GM19324 (cell line): ENCODE measurements around the gene DPP4.

Experiments used
- ATAC-seq: cut with Tn5 transposase; IDR thresholded peaks from one replicate; pipeline ENCODE4 v1.9.1; 2021; ENCODE audit warnings: mild to moderate bottlenecking, moderate library complexity; ENCODE audit not compliant: unreplicated experiment, low FRiP score

Gene DPP4

GRCh38 chr2:162073888-162074631 is at the start of gene DPP4:
DPP4 (minus strand) TSS chr2:162074215; CDS start chr2:162073981, 234 bp downstream.
- ATAC-seq: peak; percentile 95

GRCh38 chr2:162118166-162119031 is 44.4 kb upstream of the DPP4 start:
- ATAC-seq: no peak

DNA sequence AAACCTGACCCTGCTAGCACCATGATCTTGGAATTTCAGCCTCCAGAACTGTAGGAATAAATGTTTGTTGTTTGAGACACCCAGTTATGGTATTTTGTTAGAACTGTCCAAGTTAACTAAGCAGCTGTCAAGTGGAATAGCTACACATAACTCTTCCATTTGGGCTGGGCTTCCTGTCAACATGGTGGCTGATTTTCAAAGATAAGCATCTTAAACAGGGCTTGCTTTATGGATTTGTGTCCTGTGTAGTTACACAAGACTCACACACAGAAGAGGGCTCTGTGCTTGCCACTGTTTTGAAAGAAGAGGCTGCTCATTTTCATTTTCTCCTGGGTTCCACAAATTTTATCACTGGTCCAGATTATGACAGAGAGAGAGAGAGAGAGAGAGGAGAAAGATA is 42.3 kb upstream of the DPP4 start:
- no peak for ATAC-seq

DNA sequence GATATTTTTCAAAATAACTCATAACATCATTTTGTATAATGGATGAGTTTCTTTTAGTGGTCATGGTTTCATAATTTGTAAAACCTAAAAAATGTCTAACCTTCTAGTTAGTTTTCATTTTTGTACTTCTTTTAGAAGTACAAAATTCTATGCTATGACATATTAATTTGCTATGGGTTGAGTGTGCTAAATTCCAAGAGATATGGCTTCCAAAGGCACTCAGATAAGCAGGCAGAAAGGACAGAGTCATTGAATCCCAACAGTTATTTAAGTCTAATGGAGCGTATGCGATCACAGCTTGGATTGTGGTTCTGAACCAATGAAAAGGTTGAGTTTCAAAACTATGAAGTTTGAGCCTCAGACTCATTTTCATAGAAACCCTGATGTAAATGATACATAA is 41.1 kb upstream of the DPP4 start:
- ATAC-seq: no peak

DNA sequence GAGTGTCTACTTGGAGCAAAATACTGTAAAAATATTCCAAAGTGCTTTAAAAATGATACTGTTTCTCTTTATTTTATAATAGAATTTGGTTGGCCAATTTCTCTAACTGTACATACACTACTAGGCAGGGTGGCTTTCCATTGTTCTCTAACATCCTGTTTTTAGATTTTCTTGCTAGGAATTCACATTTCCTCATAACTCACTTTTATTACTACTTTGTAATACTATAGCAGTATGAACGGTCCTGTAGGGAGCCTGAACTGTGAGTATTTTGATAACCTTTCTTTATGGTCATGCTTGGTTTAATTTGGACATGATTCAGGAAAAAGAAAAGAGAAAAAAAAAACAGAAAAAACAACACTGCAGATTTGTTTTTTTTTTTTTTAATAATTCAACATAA is 40.3 kb upstream of the DPP4 start:
- ATAC-seq: no peak

DNA sequence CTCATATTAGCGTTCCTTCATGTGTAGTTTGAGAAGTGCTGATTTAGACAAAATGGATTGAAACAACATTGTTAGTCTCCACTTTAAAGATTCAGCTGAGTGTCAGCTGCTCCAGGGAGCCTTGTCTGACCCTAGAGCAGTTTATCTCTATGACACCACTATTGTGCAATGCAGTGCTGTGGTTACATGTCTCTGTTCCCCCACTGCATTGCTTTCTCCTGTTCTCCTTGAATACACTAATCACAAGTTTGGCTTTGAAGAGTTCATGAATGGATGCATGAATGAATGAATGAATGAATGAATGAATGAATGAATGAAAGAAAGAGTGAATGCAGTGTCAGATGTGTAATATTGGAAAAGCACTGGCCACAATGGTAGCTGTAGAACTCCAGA is 39.8 kb upstream of the DPP4 start:
- ATAC-seq: no peak

- no peak for ATAC-seq
These were observed 39.2 kb upstream of the DPP4 start for GRCh38 chr2:162113088-162113775.

- ATAC-seq: no peak
These were observed 38.2 kb upstream of the DPP4 start for GRCh38 chr2:162111958-162112850.

GRCh38 chr2:162107361-162107901 is 33.4 kb upstream of the DPP4 start:
- ATAC-seq: no peak

DNA sequence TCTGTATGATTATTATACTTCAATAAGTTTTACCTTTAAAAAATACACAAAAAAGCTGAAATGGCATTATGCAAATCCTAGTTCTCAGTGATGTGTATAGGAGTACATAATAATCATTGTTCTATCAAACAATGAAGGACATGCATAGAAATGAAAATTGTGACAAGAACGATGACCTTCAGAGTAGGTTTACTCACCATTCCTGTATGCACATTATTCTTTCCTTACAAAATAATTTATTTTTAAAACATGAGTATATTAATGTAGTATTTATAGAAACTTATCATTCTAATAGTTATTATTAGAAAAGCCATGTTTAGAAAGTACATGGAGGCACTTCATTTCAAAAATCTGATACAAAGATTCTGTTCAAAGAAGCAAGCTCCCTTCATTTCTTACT is 32.7 kb upstream of the DPP4 start:
- no peak for ATAC-seq

DNA sequence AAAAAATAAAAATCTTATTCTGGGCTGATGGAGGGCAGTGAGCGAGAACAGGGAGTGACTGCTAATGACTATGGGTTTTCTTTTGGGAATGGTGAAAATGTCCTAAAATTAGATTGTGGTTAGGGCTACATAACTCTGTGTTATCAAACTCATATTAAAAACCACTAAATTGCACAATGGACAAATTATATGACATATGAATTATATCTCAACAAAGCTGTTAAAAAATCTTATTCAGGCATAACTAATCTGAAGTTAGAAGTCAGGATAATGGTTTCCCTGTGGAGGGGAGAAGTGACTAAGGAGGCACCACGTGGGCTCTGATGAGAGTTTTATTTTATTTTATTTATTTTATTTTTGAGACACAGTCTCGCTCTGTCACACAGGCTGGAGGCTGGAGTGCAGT is 32.1 kb upstream of the DPP4 start:
- no peak for ATAC-seq

- no peak for ATAC-seq
These were observed 29.5 kb upstream of the DPP4 start for GRCh38 chr2:162103443-162104009.

- no peak for ATAC-seq
These were observed 26.6 kb upstream of the DPP4 start for GRCh38 chr2:162100579-162100978.

DNA sequence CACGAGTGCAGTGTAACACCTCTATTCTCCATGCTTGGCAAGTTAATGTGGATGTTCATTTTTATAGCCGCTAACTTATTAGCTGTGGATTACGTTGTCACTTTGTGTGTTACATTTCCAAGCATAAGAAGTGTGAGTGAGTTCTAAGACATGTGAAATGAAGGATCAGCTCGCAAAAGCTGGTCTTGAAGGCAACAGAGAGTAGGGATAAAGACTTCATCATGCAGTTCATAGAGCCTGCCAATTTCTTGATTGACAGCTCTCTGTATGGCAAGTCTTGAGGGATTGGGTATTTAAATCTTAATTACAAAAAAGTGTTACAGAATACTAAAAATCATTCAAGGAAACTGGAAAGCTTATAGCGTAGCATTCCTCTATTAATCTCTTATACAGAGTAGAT is 25.8 kb upstream of the DPP4 start:
- ATAC-seq: no peak

- no peak for ATAC-seq
These were observed 18.9 kb upstream of the DPP4 start for GRCh38 chr2:162092658-162093556.

DNA sequence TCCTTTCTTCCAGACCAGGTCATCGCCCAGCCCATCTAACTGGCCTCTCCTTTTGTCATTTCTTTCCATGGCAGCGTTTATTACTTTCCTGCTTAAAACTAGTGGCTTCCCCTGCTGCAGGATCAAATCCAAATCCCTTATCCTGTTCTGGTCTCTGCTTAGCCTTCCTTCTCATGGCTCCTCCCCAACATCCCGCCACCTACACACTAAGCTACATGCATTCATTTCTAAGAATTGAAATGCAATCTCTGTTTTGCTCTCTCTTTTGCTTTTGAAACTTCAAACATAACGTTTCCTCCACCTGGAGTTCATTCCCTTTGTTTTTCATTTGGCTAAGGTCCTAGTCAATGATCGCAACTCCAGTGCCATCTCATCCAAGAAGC is 18.0 kb upstream of the DPP4 start:
- no peak for ATAC-seq

DNA sequence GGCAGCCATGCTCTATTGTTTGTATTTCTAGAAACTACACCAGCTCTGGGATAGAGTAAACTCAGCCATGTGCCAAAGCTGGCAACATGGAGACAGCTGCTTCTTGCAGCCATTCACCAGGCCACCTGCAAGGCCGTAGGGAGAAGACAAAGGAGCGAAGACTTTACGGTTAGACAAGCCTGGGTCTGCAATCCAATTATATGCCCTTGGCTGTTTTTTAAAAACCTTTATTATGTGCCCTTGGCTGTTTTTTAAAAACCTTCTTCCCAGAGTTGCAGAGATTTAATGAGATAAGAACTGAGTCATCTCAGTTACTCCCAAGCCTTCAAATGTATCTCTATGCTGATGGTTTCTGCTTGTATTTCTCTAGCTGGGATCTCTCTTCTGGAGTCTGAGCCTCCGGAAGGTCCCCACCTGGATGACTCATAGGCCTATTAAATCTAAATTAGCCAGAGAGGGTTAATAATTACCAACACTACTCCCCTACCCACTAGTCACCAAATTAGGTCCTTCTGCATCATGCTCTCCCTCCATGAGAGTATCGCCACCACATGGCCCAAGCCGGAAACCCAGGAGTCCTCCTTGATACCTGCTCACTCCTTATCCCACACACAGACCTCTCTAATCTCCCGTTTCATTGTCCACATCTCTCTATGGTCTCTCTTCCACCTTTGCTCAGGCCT is 17.5 kb upstream of the DPP4 start:
- ATAC-seq: no peak

GRCh38 chr2:162090109-162090508 is 16.1 kb upstream of the DPP4 start:
- ATAC-seq: no peak
